Skeletal muscle cell (primary cell): ENCODE data around the gene MAP1LC3B2.

Experiments
- DNase-seq: peaks from one replicate; pipeline ENCODE4 v3.0.0-alpha.2; 2010; ENCODE audit warnings: low read depth
- H3K4me3 ChIP-seq: 2 replicates; pipeline ENCODE4 v1.5.1; 2011; ENCODE audit warnings: low read depth, mild to moderate bottlenecking, control low read depth, low read length, moderate library complexity

MAP1LC3B2 gene

GRCh38 chr12:116606397-116606796 lies 47.2 kb downstream of the MAP1LC3B2 start:
- no peak overlapping the region for H3K4me3 ChIP-seq
- no peak for DNase-seq

DNA sequence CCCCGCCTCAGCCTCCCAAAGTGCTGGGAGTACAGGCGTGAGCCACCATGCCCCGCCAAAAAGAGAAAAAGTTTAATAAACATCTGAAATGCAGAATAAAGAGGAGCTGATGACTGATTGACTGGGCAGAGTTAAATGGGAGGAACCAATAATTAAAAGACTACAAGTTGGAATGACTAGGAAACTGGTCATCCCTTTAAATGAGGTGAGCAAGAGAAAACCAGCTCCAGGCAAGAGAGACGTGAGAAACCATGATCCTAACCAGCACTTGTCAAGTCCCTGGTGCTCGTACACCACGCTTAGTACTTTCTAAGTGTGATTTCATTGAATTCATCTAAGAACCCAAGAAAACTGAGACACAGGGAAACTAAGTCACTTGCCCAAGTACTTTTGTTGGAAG lies 47.9 kb downstream of the MAP1LC3B2 start:
- no peak for DNase-seq
- H3K4me3 ChIP-seq = no peak overlapping the region

- H3K4me3 ChIP-seq = no peak overlapping the region
- DNase-seq = no peak
Observed at GRCh38 chr12:116609319-116610114, 50.3 kb downstream of the MAP1LC3B2 start.

GRCh38 chr12:116610971-116611541 lies 51.9 kb downstream of the MAP1LC3B2 start:
- DNase-seq = no peak
- no peak overlapping the region for H3K4me3 ChIP-seq

- H3K4me3 ChIP-seq = no peak overlapping the region
- DNase-seq = no peak
Observed at GRCh38 chr12:116612436-116612835, 53.3 kb downstream of the MAP1LC3B2 start.

DNA sequence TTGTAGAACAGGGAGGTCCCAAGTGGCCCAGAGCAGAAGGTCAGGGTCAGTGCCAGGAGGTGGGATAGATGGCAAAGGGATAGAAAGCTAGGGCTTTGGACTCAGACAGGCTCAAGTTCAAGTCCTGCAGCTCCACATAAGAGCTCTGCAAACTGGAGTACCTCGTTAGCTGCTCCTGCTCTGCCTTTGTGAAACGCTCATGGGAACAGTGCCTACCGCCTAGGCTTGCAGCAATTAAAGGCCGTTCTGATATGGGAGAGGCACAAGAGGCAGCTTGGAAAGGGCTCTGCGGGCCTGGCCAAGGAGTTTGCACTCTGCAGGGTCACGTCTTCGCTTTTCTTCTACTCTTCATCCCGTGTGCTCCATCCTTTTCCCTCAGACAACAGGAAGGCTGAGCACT lies 54.1 kb downstream of the MAP1LC3B2 start:
- no peak overlapping the region for H3K4me3 ChIP-seq
- no peak for DNase-seq

- DNase-seq = no peak
- H3K4me3 ChIP-seq = no peak overlapping the region
Observed at GRCh38 chr12:116614194-116614915, 55.2 kb downstream of the MAP1LC3B2 start.

GRCh38 chr12:116615141-116615861 lies 56.1 kb downstream of the MAP1LC3B2 start:
- no peak for DNase-seq

DNA sequence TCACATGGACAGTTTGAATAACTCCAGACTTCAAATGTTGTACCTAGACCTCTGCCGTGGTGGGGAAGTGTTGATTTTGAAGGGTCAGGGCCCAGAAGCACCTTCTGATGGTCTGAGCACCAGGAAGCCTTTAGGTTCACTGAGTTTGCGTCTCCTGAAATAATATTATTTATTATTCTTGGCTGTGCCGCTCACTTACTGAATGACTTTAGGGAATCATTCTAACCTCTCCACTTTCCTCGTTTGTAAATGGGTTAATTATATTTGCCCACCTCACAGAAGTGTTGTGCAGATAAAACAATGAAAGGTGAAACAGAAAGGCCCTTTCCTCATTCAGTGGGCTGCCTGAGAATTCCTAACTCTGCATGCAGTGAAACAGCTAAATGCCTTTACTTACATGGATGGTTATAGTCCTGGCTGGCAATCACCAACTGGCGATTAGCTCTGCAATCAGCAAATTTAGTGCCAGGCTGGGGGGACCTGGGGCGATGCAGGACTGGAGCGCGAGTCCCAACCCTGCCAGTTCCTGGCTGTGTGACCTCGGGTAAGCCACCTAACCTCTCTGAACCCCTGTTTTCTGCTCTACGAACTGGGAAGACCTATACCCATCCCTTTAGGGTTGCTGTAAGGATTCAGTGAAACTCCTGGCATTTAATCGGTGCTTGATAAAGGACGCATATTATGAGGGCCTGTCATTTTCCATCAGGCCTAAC lies 57.5 kb downstream of the MAP1LC3B2 start:
- DNase-seq = no peak
- no peak overlapping the region for H3K4me3 ChIP-seq

More at GRCh38 chr12:116615141-116615861, 56.1 kb downstream of the MAP1LC3B2 start:
- no peak overlapping the region for H3K4me3 ChIP-seq

GRCh38 chr12:116619246-116619645 lies 60.1 kb downstream of the MAP1LC3B2 start:
- DNase-seq = no peak
- no peak overlapping the region for H3K4me3 ChIP-seq

DNA sequence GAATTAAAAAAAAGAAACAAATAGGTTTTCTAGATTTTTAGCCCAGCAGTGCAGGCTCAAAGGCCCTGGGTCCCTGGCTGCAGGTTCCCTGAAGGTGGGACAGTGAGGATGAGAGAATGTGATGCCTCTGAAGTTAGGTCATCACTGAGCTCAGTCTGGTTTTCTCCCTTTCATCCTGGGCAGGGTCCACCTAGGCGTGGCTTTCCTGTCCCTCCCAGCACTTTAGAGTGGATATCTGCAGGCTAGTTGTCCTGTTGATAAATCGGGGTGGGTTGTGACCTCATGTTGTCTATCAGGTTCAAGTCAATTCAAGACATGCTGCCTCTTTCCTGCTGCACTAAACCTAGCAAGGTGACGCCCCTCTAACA lies 60.9 kb downstream of the MAP1LC3B2 start:
- DNase-seq = no peak
- no peak overlapping the region for H3K4me3 ChIP-seq

- no peak overlapping the region for H3K4me3 ChIP-seq
- no peak for DNase-seq
Observed at GRCh38 chr12:116620492-116621191, 61.5 kb downstream of the MAP1LC3B2 start.

GRCh38 chr12:116621194-116621593 lies 62.0 kb downstream of the MAP1LC3B2 start:
- no peak for DNase-seq
- H3K4me3 ChIP-seq = no peak overlapping the region

DNA sequence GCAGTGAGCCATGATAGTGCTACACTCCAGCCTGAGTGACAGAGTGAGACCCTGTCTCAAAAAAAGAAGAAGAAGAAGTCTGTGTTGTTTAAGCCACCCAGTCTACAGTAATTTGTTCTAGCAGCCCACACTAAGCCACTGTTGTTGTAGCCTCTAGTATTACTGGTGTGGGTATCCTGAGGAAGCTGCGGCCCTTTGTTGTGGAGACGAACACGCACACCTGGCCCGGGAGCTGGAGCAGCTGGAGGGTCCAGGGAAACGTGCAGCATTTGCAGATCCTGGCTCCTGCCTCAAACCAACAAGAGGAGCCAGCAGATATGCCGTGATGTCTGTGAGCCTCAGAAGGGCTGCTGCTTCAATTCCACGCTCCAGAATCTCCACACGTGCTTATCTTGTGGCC lies 65.3 kb downstream of the MAP1LC3B2 start:
- DNase-seq = no peak
- no peak overlapping the region for H3K4me3 ChIP-seq

DNA sequence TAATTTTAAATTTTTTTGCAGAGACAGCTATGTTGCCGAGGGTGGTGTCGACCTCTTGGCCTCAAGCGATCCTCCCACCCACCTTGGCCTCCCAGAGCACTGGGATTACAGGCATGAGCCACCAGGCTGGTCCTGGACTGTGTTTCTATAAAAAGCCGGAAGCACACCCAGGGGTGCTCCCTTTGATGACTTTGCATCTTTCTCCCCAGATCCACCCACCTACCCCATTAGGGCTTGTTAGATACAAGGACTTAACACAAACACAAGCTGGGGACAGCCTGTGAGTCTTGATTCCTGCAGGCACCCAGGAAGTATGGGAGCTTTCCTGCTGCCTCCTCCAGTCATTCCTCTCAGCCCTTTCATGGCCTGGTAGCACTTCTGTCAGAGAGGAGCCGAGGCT lies 67.0 kb downstream of the MAP1LC3B2 start:
- DNase-seq = no peak
- no peak overlapping the region for H3K4me3 ChIP-seq
